ENCODE data around the gene FTCD. TPM values are rescaled to one million over a fixed set of nuclear protein-coding genes. Genes with fewer than 3 reads are reported as not detected.
A peak's percentile ranks its signal among the peaks of the same experiment; 100 is the strongest.

Gene FTCD
- total and polyA plus RNA-seq, 10 of the 15 experiments (the other 5 are each of a cell fraction or from before 2014, with no cell fraction given) = 0.27 to 0.28 TPM; not detected in 8

GRCh38 chr21:46184625-46185555 lies 29.5 kb upstream of the FTCD start (continued):
- TF ChIP-seq POLR2AphosphoS2 (IDR thresholded peaks at IDR 0.05; ENCODE audit: low read depth, low read length) (no peak), ZBTB33 (IDR thresholded peaks at IDR 0.05) (no peak), CEBPB (IDR thresholded peaks at IDR 0.05; ENCODE audit: borderline replicate concordance in 1 of 2, low read depth in 2 of 2, low read length in 2 of 2) (no peak), RFX5 (IDR thresholded peaks at IDR 0.05; ENCODE audit: low read depth, low read length) (no peak), ZNF274 (IDR thresholded peaks at IDR 0.05; ENCODE audit: insufficient read depth, insufficient read length) (no peak), MTA2 (IDR thresholded peaks at IDR 0.05; ENCODE audit: low read depth) (no peak), CEBPZ (IDR thresholded peaks at IDR 0.05; ENCODE audit: low read depth, low read length) (peak; percentile 92; the same call in 1 of the 2 replicates), ELK1 (IDR thresholded peaks at IDR 0.05; ENCODE audit: low read depth, low read length) (no peak), ZSCAN29 (IDR thresholded peaks at IDR 0.05) (no peak), BACH1 (IDR thresholded peaks at IDR 0.05; ENCODE audit: borderline replicate concordance) (no peak), BRCA1 (IDR thresholded peaks at IDR 0.05; ENCODE audit: low read depth, low read length) (no peak)
- TF ChIP-seq, protein P1, sequence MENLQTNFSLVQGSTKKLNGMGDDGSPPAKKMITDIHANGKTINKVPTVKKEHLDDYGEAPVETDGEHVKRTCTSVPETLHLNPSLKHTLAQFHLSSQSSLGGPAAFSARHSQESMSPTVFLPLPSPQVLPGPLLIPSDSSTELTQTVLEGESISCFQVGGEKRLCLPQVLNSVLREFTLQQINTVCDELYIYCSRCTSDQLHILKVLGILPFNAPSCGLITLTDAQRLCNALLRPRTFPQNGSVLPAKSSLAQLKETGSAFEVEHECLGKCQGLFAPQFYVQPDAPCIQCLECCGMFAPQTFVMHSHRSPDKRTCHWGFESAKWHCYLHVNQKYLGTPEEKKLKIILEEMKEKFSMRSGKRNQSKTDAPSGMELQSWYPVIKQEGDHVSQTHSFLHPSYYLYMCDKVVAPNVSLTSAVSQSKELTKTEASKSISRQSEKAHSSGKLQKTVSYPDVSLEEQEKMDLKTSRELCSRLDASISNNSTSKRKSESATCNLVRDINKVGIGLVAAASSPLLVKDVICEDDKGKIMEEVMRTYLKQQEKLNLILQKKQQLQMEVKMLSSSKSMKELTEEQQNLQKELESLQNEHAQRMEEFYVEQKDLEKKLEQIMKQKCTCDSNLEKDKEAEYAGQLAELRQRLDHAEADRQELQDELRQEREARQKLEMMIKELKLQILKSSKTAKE (IDR thresholded peaks at IDR 0.05; ENCODE audit: low read depth, poor library complexity, severe bottlenecking) = no peak
- TF ChIP-seq, protein P2, sequence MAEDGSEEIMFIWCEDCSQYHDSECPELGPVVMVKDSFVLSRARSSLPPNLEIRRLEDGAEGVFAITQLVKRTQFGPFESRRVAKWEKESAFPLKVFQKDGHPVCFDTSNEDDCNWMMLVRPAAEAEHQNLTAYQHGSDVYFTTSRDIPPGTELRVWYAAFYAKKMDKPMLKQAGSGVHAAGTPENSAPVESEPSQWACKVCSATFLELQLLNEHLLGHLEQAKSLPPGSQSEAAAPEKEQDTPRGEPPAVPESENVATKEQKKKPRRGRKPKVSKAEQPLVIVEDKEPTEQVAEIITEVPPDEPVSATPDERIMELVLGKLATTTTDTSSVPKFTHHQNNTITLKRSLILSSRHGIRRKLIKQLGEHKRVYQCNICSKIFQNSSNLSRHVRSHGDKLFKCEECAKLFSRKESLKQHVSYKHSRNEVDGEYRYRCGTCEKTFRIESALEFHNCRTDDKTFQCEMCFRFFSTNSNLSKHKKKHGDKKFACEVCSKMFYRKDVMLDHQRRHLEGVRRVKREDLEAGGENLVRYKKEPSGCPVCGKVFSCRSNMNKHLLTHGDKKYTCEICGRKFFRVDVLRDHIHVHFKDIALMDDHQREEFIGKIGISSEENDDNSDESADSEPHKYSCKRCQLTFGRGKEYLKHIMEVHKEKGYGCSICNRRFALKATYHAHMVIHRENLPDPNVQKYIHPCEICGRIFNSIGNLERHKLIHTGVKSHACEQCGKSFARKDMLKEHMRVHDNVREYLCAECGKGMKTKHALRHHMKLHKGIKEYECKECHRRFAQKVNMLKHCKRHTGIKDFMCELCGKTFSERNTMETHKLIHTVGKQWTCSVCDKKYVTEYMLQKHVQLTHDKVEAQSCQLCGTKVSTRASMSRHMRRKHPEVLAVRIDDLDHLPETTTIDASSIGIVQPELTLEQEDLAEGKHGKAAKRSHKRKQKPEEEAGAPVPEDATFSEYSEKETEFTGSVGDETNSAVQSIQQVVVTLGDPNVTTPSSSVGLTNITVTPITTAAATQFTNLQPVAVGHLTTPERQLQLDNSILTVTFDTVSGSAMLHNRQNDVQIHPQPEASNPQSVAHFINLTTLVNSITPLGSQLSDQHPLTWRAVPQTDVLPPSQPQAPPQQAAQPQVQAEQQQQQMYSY (CRISPR knock-in tag; IDR thresholded peaks at IDR 0.05) = no peak
- TF ChIP-seq, protein P3, sequence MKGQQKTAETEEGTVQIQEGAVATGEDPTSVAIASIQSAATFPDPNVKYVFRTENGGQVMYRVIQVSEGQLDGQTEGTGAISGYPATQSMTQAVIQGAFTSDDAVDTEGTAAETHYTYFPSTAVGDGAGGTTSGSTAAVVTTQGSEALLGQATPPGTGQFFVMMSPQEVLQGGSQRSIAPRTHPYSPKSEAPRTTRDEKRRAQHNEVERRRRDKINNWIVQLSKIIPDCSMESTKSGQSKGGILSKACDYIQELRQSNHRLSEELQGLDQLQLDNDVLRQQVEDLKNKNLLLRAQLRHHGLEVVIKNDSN (IDR thresholded peaks at IDR 0.05; ENCODE audit: borderline replicate concordance, extremely low read length, insufficient read depth, low read depth, low read length) = no peak

Measured in GM12878 (cell line).